Activated CD4-positive, alpha-beta T cell treated with anti-CD3 and anti-CD28 coated beads for 48 hours (primary cell): ENCODE data around the gene BTBD2.
"Not testable (repeated sequence)": the region's sequence is repeated elsewhere in the genome, so short reads cannot be mapped to it uniquely, and the experiment has no call there.

Experiments
- DNase-seq: peaks from one replicate; pipeline ENCODE4 v3.0.0-alpha.2; 2020

Gene BTBD2

DNA sequence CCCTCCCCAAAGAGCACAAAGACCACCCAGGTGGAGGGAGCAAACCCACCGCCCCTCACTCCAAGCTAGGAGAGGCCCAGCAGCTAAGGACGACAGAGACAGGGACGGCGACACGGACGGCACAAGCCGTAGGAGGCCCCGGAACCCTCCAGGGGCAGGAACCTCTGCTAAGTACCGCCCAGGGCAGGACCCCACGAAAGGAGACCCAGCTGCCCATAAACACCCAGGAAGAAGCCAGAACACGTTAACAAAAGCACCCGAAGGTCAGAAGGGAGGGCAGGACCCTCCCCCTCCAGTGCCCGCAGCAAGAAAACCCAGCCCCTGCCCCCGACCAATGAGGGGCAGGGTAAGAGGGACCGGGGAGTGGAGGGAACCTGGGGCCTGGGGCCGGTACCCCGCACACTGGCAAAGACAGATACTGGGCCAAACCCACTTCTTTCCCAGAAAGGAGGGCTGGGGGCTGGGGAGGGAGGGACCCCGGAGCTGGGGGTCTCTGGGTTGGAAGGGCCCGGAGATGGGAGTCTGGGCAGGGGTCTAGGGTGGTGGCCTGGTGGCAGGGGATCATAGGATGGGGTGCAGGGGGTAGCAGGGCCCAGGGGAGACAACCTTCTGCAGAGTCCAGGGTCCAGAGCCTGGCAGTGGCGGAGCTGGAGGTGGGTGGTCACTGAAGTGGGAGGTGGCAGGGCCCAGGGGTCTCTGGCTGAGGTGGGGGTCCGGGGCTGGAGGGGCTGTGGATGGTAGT is 2.4 kb downstream of the BTBD2 start:
- DNase-seq = no peak

GRCh38 chr19:2011169-2011568 is 4.3 kb downstream of the BTBD2 start:
- no peak for DNase-seq

DNA sequence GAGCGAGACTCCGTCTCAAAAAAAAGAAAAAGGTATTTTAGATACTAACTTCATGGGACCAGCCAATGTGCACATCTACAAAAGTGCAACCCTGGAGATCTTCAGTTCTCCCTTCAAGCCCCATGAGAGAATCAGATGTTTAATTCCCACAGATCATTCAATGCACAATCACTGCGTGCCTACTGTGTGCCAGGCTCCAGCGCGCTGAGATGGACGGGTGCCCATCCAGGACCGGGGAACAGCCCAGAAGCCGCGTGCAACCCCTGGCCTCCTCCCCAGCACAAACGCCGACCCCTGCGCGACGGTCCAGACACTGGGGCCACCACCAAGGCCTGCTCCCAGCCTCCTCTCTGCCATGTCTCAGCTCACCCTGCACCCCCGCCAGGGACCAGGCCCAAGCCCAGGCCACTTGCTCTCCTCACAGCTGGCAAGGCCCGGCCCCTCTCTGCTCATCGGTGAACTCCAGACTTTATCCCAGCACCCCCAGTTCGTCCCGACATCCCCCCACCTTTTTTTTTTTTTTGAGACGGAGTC is 5.3 kb downstream of the BTBD2 start:
- no peak for DNase-seq

- no peak for DNase-seq
These were observed 11.6 kb downstream of the BTBD2 start for GRCh38 chr19:2003874-2004273.

- no peak for DNase-seq
These were observed 15.5 kb downstream of the BTBD2 start for GRCh38 chr19:1999856-2000515.

DNA sequence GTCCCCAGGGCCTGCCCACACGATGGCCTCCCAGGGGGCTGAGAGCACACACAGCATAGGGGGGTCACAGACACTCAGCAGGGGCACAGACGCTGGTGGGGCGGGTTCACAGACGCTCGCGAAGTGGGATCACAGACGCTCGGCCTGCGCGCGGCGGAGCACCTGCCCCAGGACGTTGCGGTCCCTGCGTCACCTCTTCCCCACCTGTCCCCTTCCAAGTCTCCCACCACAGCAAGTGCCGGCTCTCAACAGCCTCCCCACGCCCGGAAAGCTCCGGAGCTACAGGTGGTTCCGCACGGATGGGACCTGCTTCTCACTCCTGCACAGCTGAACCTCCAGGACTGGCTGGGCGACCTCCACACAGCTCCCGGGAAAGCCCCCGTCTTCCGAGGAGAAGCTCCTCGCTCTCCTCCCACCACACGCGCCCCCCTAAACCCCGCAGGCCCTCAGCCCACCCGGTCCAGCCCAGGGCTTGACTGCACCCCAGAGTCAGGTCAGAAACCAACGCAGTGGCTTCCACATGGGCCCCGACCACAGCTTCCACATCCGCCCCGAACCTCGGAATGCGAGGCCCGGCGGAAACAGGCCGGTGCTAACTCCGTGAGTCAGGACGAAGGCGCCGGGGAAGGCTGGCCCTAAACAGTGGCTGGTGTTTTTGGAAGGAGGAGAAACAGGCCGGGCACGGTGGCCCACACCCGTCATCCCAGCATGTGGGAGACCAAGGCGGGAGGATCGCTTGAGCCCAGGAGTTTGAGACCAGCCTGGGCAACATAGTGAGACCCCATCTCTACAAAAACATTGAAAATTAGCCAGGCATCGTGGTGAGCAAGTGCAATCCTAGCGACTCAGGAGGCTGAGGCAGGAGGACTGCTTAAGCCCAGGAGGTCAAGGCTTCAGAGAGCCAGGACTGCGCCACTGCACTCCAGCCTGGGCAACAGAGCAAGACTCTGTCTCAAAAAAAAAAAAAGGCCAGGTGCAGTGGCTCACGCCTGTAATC is 16.5 kb downstream of the BTBD2 start:
- DNase-seq = no peak

- no peak for DNase-seq
These were observed 17.9 kb downstream of the BTBD2 start for GRCh38 chr19:1997353-1998233.

DNA sequence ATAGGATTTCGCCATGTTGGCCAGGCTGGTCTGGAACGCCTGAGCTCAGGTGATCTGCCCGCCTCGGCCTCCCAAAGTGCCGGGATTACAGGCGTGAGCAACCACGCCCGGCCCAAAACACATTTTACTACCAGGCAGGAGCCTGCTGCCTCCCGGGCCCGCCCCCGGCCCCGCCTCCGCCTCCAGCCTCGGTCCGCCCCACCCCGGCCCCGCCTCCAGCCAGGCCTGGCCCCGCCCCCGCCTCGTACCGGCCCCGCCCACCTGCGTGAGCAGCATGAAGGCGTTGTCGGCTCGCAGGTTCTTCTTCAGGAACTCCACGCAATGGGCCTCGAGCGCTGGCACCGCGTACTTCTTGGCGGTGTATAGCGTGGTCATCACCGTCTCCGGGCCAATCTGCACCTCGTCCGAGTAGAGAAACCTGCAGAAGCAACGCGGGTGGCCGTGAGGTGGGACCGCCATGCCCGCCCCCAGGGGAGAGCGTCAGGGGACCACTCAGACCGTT is 22.7 kb downstream of the BTBD2 start:
- DNase-seq = peak; percentile 38

DNA sequence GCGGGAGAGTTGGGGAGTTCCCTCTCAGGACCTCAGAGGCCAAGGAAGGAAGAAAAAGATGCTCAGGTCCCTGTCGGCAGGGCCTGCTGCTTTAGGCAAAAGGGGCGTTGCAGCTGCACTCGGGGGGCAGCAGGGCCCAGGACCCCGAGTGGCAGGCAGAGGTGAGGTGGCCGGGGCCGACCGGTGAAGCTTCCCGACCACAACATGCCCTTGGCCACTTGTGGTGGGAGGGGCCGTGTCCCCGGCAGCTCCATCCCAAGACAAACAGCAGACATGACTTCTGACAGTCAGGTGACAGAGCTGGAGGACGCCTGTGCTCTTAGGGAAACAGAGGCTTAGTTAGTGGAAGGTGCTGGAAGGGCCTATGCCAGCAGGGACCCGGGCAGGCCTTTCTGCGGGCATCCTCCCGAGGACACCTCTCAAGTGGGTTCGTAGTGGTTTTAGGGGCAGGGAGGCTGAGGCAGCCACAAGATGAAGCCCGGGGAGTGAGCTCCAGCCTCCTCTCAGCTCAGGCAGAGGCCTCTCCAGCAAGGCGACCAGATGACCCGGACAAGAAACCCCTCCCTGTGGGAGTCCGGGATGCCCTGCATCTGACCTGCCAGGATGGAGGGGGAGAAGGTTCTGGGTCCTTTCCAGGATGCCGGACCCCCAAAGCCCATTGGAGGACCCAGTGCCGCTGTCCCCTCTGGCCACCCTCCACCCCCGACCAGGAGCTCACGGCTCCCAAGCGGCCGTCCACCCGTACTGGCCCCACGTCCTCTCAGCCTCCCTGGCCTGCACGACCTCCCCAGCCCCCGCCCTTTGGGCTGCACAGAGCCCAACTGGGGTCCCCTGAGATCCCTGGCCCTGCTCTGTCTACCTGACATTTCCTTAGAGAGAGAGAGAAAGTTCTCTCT is 24.2 kb downstream of the BTBD2 start:
- DNase-seq = no peak

- DNase-seq = no peak
These were observed 25.1 kb downstream of the BTBD2 start for GRCh38 chr19:1990230-1991017.

DNA sequence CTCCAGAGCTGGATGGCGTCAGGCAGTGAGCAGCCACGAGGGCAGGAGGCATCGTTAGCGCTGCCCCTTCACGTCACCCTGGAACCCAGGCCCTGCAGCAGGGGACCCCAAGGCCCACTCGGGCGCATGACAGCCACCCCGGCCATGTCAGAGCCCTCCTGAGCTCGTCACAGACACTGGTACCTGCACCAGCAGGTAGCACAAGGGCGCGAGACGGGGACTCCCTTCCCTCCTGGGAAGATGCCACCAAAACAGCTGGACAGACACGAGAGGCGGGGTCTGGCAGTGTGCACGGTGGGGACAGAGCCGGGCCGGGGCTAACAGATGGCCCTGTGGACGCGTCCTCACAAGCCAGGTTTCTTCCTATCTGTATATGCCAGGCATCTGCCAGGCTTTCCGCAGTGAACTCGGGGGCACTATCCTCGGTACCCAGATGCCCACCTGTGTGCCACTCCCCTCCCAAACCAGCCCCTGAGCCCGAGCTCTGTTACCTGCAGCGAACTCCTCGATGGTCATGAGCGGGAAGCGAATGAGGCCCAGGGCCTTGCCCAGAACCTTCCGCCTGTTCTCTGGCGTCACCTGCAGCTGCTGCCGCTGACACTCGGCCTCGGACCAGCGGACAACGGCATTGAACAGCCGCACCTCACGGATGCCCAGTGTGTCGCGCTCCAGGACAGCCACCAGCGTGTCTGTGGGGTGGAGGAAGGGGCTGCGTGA is 25.8 kb downstream of the BTBD2 start:
- no peak for DNase-seq

- not testable (repeated sequence) for DNase-seq
These were observed 27.1 kb downstream of the BTBD2 start for GRCh38 chr19:1988464-1988863.

DNA sequence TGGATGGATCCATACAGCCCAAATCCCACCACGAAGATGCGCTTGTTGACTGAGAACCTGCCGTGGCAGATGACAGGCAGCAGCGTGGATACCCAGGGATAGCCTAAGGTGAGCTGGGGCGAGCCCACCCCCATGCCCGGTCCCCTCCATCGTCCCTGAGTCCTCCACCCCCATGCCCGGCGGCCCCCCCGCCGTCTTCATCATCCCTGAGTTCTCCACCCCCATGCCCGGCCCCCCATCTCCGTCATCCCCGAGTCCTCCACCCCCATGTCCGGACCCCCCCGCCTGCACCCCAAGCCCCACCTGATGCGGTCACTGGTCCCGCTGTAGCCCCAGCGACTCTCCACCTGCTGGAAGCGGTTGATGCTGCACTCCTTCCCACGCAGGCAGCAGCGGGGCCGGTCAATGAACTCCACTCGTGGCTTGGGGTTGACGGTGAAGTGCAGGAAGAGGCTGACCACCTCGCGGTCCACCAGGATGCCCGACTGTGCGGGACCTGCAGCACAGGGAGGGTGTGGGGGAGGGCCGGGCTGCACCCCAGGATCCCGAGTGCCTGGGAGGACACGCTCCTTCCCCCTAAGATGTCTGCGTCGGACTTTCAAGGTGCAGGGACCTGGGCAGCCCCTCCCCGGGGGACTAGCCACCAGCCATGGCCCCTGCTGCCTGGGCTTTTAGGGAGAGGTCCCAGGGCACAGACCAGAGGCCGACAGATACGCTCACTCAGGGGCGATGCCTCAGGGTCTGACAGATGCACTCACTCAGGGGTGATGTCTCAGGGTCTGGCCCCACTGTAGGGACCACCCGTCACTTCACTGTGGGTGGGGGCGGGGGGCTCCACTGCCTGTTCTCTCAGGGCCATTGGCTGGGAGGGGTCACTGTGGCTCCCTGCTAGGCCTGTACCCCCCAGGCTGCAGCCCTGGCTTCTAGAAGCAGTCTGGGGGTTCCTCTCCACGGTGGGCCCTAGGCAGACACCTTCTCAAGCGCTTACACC is 28.0 kb downstream of the BTBD2 start:
- no peak for DNase-seq

DNA sequence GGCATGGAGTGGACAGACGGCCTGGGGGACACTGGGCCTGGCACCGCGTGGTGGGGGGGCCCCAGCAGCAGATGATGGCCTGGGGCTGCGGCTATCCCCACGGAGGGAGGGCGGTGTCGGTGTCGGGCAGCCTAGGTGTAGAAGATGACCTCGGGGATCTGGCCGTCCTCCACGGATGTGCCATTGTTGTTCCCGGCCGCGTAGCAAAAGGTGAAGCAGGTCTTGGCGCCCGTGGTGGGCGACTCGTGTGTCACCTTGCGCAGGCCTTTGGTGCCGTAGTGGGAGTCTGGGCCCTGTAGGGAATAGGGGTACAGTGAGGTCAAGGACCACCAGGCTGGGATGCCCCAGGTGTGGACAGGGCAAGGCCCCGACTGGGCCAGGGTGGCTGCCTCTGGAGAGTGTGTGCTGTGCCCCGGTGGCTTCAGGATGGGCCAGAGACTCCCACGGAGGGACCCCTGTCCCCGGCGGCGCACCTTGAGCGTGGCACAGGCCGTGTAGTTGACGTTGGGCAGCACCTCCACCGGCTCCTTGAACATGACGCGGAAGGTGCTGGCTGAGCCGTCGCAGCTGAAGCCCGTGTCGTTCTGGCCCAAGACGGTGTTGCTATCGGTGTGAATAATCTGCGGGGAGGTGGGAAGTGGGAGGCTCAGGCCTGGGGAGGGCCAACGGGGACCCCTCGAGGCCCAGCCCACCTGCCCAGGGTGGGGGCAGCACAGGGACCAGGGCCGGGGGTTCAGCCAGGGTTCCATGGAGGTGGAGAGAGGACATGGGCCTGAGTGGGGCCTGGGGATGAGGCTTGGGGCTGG is 29.0 kb downstream of the BTBD2 start:
- DNase-seq = no peak

DNA sequence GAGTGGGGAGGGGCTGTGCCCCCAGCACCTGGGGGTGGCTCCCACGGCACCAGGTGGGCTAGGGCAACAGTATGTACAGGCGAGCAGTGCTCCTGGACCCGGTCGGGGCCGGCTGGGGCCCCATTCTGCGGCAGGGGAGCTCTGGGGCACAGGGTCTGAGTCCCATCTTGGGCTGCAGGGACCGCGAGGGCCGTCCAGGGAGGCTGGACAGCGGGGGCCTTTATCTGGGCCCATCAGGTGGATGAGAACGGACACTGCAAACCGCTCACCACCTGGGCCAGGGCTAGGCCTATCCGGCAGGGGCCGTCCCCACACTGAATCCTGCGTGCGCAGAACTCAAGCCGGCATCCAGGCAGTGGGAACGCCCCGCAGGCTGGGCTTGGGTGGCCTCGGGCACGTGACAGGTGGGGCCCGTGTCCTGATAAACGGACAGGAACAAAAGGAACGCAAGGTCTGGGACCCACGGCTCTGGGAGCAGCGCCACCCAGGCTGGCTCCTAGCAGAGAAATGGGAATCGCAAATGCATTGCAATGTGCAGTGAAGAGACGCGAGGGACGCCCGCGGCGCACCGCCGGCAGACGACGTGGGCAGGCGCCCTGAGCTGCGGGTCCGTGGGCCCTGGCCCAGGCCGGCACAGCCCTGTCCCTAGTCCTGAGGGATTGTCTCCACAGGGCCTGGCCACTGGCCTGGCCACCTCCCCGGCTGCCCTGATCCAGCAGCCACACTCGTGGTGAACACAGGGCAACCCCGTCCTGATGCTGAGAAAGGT is 29.7 kb downstream of the BTBD2 start:
- no peak for DNase-seq

- DNase-seq = no peak
These were observed 31.2 kb downstream of the BTBD2 start for GRCh38 chr19:1984357-1984756.
